AG09309 (cell line): ENCODE data around the gene RBBP4.

ENCODE experiments used
- DNase-seq: peaks from one replicate; pipeline ENCODE4 v3.0.0-alpha.2; 2010; ENCODE audit warnings: low read depth
- H3K4me3 ChIP-seq: 2 replicates; pipeline ENCODE4 v1.5.1; 2011; ENCODE audit warnings: mild to moderate bottlenecking, low read depth, low read length, moderate library complexity; ENCODE audit not compliant: control insufficient read depth
- CTCF ChIP-seq: IDR thresholded peaks from 2 replicates; pipeline ENCODE4 v1.5.1; 2011; ENCODE audit warnings: mild to moderate bottlenecking, low read depth, low read length, inconsistent platforms; ENCODE audit not compliant: insufficient read depth, control insufficient read depth; ENCODE audit errors: missing control alignments

RBBP4 gene

DNA sequence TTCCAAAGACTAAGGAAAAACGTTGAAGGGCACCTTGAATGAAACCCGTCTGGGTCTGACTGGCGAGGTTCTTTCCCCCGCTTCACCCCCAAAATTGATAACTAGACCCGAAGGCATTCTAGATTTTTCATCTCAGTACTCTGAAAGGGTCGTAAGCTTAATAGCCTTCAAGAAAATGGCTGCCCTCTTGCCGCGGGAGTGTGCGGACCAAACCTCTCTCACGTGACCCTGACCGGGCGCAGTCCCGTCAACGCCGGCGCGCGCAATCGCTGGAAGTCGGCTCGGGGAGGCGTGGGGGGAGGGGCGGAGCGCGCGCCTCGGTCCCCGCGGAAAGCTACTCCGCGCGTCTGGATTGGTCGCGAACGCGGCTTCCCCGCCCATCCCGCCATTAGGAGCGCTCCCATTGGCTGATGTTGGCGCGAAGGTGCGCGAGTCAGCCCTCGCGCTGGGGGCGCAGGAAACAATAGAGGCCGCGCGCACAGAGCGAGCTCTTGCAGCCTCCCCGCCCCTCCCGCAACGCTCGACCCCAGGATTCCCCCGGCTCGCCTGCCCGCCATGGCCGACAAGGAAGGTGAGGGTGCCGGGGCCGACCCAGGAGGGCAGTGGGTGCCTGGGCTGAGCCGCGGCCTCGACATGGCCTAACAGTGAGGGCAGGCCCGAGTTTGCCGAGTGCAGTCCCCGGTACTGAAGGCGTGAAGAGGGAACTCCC is at the start of gene RBBP4:
RBBP4 (plus strand) TSS at position 457 of the 709 bp plus-strand sequence; CDS start at position 556, 99 bp downstream.
- peak; percentile 86 for DNase-seq
- peak within 1 kb of the TSS; percentile 77 for H3K4me3 ChIP-seq
- TF ChIP-seq CTCF, result no peak

DNA sequence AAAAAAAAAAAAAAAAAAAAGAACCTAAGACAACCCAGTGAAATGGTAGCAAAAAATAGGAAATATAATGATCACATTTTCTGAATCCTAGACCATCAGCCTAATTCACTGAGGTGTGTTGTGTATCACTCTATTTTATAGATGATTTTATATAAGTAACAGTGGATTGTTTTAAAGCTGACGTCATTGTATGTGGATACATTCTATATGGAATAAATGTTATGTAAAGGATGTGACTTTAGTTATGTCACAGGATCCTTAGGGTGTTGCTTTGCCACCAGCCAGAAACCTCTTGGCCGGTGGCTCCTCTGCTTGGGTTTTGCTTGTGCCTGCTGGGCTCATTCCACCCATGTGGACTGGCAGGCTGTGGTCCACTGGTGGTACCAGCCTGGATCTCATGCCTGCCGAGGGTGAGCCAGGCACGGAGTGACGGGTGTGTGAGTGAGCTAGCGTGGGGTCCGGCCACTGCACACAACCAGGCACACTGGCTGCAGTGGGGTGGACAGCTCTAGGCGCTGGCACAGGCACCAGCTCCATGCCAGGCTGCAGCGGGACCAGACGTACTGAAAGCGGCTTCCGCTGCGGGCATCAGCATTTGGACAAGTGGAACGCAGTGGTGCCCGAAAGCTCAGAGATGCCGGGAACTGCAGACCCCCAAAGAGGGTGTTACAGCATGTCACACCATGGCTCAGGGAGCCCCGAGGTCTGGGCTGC is 45.1 kb upstream of the RBBP4 start:
- TF ChIP-seq CTCF, result no peak
- DNase-seq, result no peak
- H3K4me3 ChIP-seq, result no peak overlapping the region

- TF ChIP-seq CTCF, result no peak
- DNase-seq, result no peak
Observed at GRCh38 chr1:32606565-32607371, 44.2 kb upstream of the RBBP4 start.

DNA sequence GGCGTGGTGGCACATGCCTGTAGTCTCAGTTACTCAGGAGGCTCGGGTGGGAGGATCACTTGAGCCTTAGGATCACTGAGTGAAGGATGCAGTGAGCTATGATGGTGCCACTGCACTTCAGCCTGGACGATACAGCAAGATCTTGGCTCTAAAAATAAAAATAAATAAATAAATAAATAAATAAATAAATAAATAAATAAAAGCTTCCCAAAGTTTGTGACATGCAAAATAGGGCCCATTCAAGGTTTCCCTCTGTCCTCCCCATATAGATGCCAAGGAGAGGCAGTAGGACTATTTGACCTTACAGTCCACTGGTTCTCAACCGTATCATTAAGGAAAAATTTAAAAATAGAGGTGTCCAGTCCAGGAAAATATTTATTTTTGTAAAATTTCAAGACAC is 41.8 kb upstream of the RBBP4 start:
- H3K4me3 ChIP-seq, result no peak overlapping the region
- no peak for DNase-seq
- no peak for TF ChIP-seq CTCF

More at GRCh38 chr1:32606565-32607371, 44.2 kb upstream of the RBBP4 start:
- no peak overlapping the region for H3K4me3 ChIP-seq

- H3K4me3 ChIP-seq, result peak overlapping the region; percentile 52
- TF ChIP-seq CTCF, result no peak
- no peak for DNase-seq
Observed at GRCh38 chr1:32611859-32612188, 39.2 kb upstream of the RBBP4 start.

- H3K4me3 ChIP-seq, result peak overlapping the region; percentile 52
- peak; percentile 8 for DNase-seq
- peak; percentile 26 for TF ChIP-seq CTCF
Observed at GRCh38 chr1:32612189-32612881, 38.7 kb upstream of the RBBP4 start.
